AG10803 (cell line): ENCODE data around the gene TEX29.

Source experiments
- DNase-seq: peaks from one replicate; pipeline ENCODE4 v3.0.0; 2010; ENCODE audit warnings: low read depth
- H3K4me3 ChIP-seq: 2 replicates; pipeline ENCODE4 v1.5.1; 2011; ENCODE audit warnings: mild to moderate bottlenecking, low read length, control low read depth
- CTCF ChIP-seq: conservative IDR thresholded peaks from 2 replicates; pipeline ENCODE4 v1.5.1; 2011; ENCODE audit warnings: mild to moderate bottlenecking, low read length, control low read depth, inconsistent platforms

TEX29 gene

GRCh38 chr13:111370570-111371535 is 50.4 kb downstream of the TEX29 start:
- peak; percentile 50 for DNase-seq
- no peak for TF ChIP-seq CTCF

GRCh38 chr13:111371720-111372119 is 51.3 kb downstream of the TEX29 start:
- no peak for TF ChIP-seq CTCF
- DNase-seq = no peak
- no peak overlapping the region for H3K4me3 ChIP-seq

More at GRCh38 chr13:111370570-111371535, 50.4 kb downstream of the TEX29 start:
- no peak overlapping the region for H3K4me3 ChIP-seq

- no peak for DNase-seq
- no peak for TF ChIP-seq CTCF
- no peak overlapping the region for H3K4me3 ChIP-seq
Measured at GRCh38 chr13:111372651-111373425, 52.4 kb downstream of the TEX29 start.

GRCh38 chr13:111373486-111373885 is 53.0 kb downstream of the TEX29 start:
- H3K4me3 ChIP-seq = no peak overlapping the region
- no peak for DNase-seq

GRCh38 chr13:111380431-111380830 is 60.0 kb downstream of the TEX29 start:
- TF ChIP-seq CTCF = no peak
- no peak for DNase-seq

More at GRCh38 chr13:111373486-111373885, 53.0 kb downstream of the TEX29 start:
- TF ChIP-seq CTCF = no peak

GRCh38 chr13:111382411-111382810 is 62.0 kb downstream of the TEX29 start:
- no peak for TF ChIP-seq CTCF
- H3K4me3 ChIP-seq = no peak overlapping the region
- no peak for DNase-seq

More at GRCh38 chr13:111380431-111380830, 60.0 kb downstream of the TEX29 start:
- no peak overlapping the region for H3K4me3 ChIP-seq
